ENCODE results near the gene FAM43B. TPM values are rescaled to one million over a fixed set of nuclear protein-coding genes. Genes with fewer than 3 reads are reported as not detected.

The FAM43B gene
- total RNA-seq, 4 donors from 2014 or later: 0.09 to 0.10 TPM; not detected in 2

- H3K36me3 ChIP-seq: no peaks in the 10 kb centered on the region
- no peaks in the 10 kb centered on the region for H3K9me3 ChIP-seq
- TF ChIP-seq POLR2A (IDR thresholded peaks at IDR 0.05) (no peak), CTCF (IDR thresholded peaks at IDR 0.05 in 4 of 5, conservative IDR thresholded peaks at IDR 0.05 in 1 of 5) (no peak)
- DNase-seq (no peak), ATAC-seq (no peak)
- H3K27ac ChIP-seq: no peak overlapping the region
- in situ Hi-C loops (cut with MboI; ENCODE audit: low sequenced_read_pairs in 4 of 4): no loop called here
- H3K4me3 ChIP-seq: no peak overlapping the region
- no peaks in the 10 kb centered on the region for H3K27me3 ChIP-seq
- intact Hi-C loops (cut with DNase I; ENCODE audit: low total_unique reads): no loop called here
- no peaks in the 10 kb centered on the region for H3K4me1 ChIP-seq
Observed at GRCh38 chr1:20601129-20601825, 48.9 kb downstream of the FAM43B start.

- no peaks in the 10 kb centered on the region for H3K4me1 ChIP-seq
- H3K27ac ChIP-seq: no peak overlapping the region
- no peaks in the 10 kb centered on the region for H3K36me3 ChIP-seq
- ATAC-seq: no peak
- in situ Hi-C loops (cut with MboI; ENCODE audit: low sequenced_read_pairs in 4 of 4) (no loop called here), intact Hi-C loops (cut with DNase I; ENCODE audit: low total_unique reads) (no loop called here)
- no peaks in the 10 kb centered on the region for H3K9me3 ChIP-seq
- no peak for TF ChIP-seq POLR2A (IDR thresholded peaks at IDR 0.05)
- TF ChIP-seq CTCF (IDR thresholded peaks at IDR 0.05 in 4 of 5, conservative IDR thresholded peaks at IDR 0.05 in 1 of 5): no peak
- no peaks in the 10 kb centered on the region for H3K27me3 ChIP-seq
- DNase-seq: no peak
- H3K4me3 ChIP-seq: no peak overlapping the region
Observed at GRCh38 chr1:20602851-20603450, 50.6 kb downstream of the FAM43B start.

- TF ChIP-seq CTCF (IDR thresholded peaks at IDR 0.05 in 4 of 5, conservative IDR thresholded peaks at IDR 0.05 in 1 of 5) (no peak), POLR2A (IDR thresholded peaks at IDR 0.05) (no peak)
- in situ Hi-C loops (cut with MboI; ENCODE audit: low sequenced_read_pairs in 4 of 4) (no loop called here), intact Hi-C loops (cut with DNase I; ENCODE audit: low total_unique reads) (no loop called here)
- H3K4me3 ChIP-seq: no peak overlapping the region
- DNase-seq: no peak
- no peak overlapping the region for H3K27ac ChIP-seq
- no peaks in the 10 kb centered on the region for H3K9me3 ChIP-seq
- H3K36me3 ChIP-seq: no peaks in the 10 kb centered on the region
- no peaks in the 10 kb centered on the region for H3K4me1 ChIP-seq
- H3K27me3 ChIP-seq: no peaks in the 10 kb centered on the region
- ATAC-seq: no peak
Observed at GRCh38 chr1:20603504-20604464, 51.4 kb downstream of the FAM43B start.

Other genes with a start within 250 kb of the FAM43B start
- 1 to 10 TPM; 1.3 to 2.5 (median 1.5) TPM for gene CAMK2N1, start 66.4 kb upstream of the FAM43B start, total RNA-seq
- gene MUL1, start 44.4 kb upstream of the FAM43B start, total RNA-seq: 10 to 100 TPM; 32.8 to 44.5 (median 38.8) TPM
- gene CDA, start 36.5 kb downstream of the FAM43B start, total RNA-seq: 1 to 10 TPM in 3 of 4 donors, under 1 TPM in 1; 0.71 to 1.7 (median 1.2) TPM
- 100 to 1,000 TPM; 376 to 478 (median 414) TPM for gene PINK1, start 80.9 kb downstream of the FAM43B start, total RNA-seq
- gene DDOST, start 108.8 kb downstream of the FAM43B start, total RNA-seq: 100 to 1,000 TPM in 2 of 4 donors, 10 to 100 TPM in 2; 63.0 to 110 (median 99.8) TPM
- gene KIF17, start 165.4 kb downstream of the FAM43B start, total RNA-seq: 1 to 10 TPM; 2.6 to 3.8 (median 3.0) TPM
- under 1 TPM in 1 of 4 donors, not detected in 3; 0.53 TPM for gene SH2D5, start 180.1 kb downstream of the FAM43B start, total RNA-seq
- gene HP1BP3, start 234.7 kb downstream of the FAM43B start, total RNA-seq: 100 to 1,000 TPM in 2 of 4 donors, 10 to 100 TPM in 2; 73.9 to 121 (median 108) TPM

Data from gastrocnemius medialis (tissue), 4 donors.